PC-3 (cell line): ENCODE measurements around the gene BPGM. TPM values are rescaled to one million over a fixed set of nuclear protein-coding genes. Genes with fewer than 3 reads are reported as not detected.
"Not testable (repeated sequence)": the region's sequence is repeated elsewhere in the genome, so short reads cannot be mapped to it uniquely, and the experiment has no call there.

ENCODE experiments used
- ATAC-seq: fragments of 200-7000 bp; cut with Tn5 transposase; 2 replicates; pipeline ENCODE4 v1.9.1; 2020; ENCODE audit warnings: mild to moderate bottlenecking, moderate library complexity
- BruUV-seq: library from RNA; stranded (reverse); fragments of 400-500 nt; replicated peaks from 2 replicates; lab custom pipeline; 2021; lab: Mats Ljungman, UMichigan
- CTCF ChIA-PET: fragments of 300-600 bp; sonication (Branson Sonifier 250); formaldehyde crosslinking; loops from one replicate; lab custom pipeline; 2022; ENCODE audit warnings: antibody characterized with exemption; lab: Charles Lee
- POLR2A ChIA-PET: fragments of 300-600 bp; sonication (Branson Sonifier 250); formaldehyde crosslinking; loops from one replicate; lab custom pipeline; 2022; ENCODE audit warnings: antibody characterized with exemption; ENCODE audit not compliant: unreplicated experiment; lab: Charles Lee
- DNase-seq: peaks from one replicate; pipeline ENCODE4 v3.0.0-alpha.2; 2015
- H2AFZ ChIP-seq: fragments of 300-600 bp; sonication (generic); 2 replicates; pipeline ENCODE4 v1.6.0; 2016; ENCODE audit warnings: antibody characterized with exemption, low read length
- H3F3A ChIP-seq: fragments of 300-600 bp; sonication (generic); one replicate; pipeline ENCODE4 v1.6.0; 2017; ENCODE audit warnings: antibody characterized with exemption, low read length, control low read depth, mild to moderate bottlenecking; ENCODE audit not compliant: unreplicated experiment
- H3K27ac ChIP-seq: fragments of 300-600 bp; sonication (generic); 2 replicates; pipeline ENCODE4 v1.5.1; 2016; ENCODE audit warnings: mild to moderate bottlenecking, low read length
- H3K27me3 ChIP-seq: fragments of 300-600 bp; sonication (generic); 2 replicates; pipeline ENCODE4 v1.6.1; 2016; ENCODE audit warnings: low read length, mixed read lengths
- H3K36me3 ChIP-seq: fragments of 300-600 bp; sonication (generic); 2 replicates; pipeline ENCODE4 v1.6.1; 2016; ENCODE audit warnings: low read depth, mixed run types, low read length, mixed read lengths
- H3K4me1 ChIP-seq: fragments of 300-600 bp; sonication (generic); 2 replicates; pipeline ENCODE4 v1.5.1; 2016; ENCODE audit warnings: low read length; ENCODE audit not compliant: insufficient read depth
- H3K4me2 ChIP-seq: fragments of 300-600 bp; sonication (generic); 2 replicates; pipeline ENCODE4 v1.6.0; 2016; ENCODE audit warnings: low read length
- H3K4me3 ChIP-seq: fragments of 300-600 bp; sonication (generic); 2 replicates; pipeline ENCODE4 v1.5.1; 2016; ENCODE audit warnings: mild to moderate bottlenecking, low read length, mixed read lengths
- H3K79me2 ChIP-seq: fragments of 300-600 bp; sonication (generic); 2 replicates; pipeline ENCODE4 v1.6.1; 2017; ENCODE audit warnings: low read length, mixed read lengths
- H3K9ac ChIP-seq: fragments of 300-600 bp; sonication (generic); 2 replicates; pipeline ENCODE4 v1.6.0; 2016; ENCODE audit warnings: mild to moderate bottlenecking, low read length
- H3K9me2 ChIP-seq: fragments of 300-600 bp; sonication (generic); replicated peaks from 2 replicates; pipeline ENCODE4 v1.6.1; 2016; ENCODE audit warnings: mixed run types, low read length, mixed read lengths
- H3K9me3 ChIP-seq: fragments of 300-600 bp; sonication (generic); 2 replicates; pipeline ENCODE4 v1.6.1; 2016; ENCODE audit warnings: low read length, mixed read lengths
- H4K20me1 ChIP-seq: fragments of 300-600 bp; sonication (generic); 2 replicates; pipeline ENCODE4 v1.6.1; 2016; ENCODE audit warnings: low read length, mixed read lengths
- CTCF ChIP-seq: fragments of 300-600 bp; sonication (generic); conservative IDR thresholded peaks from 2 replicates; pipeline ENCODE4 v1.5.1; 2017; ENCODE audit warnings: antibody characterized with exemption, low read depth, mild to moderate bottlenecking, low read length
- EZH2 ChIP-seq: fragments of 300-600 bp; sonication (generic); IDR thresholded peaks from one replicate; pipeline ENCODE4 v1.6.1; 2017; ENCODE audit warnings: antibody characterized with exemption, mild to moderate bottlenecking, low read length; ENCODE audit not compliant: unreplicated experiment
- EZH2phosphoT487 ChIP-seq: fragments of 300-600 bp; sonication (generic); IDR thresholded peaks from 2 replicates; pipeline ENCODE4 v1.6.1; 2018; ENCODE audit warnings: mild to moderate bottlenecking, antibody characterized with exemption, low read length, borderline replicate concordance
- intact Hi-C: fragments of 100-400 bp; cut with micrococcal nuclease; formaldehyde crosslinking; loops from 2 replicates; pipeline ENCODE4 v1.9.0; 2023
- total RNA-seq: library from RNA; depleted of rRNA; stranded (reverse); fragments of >200 nt; gene quantifications from 2 replicates; pipeline ENCODE4 v1.2.3, GENCODE V29; 2014

BPGM gene
- total RNA-seq, 1 experiment from 2014 or later: 14.6 TPM

GRCh38 chr7:134662166-134662870 lies 15.7 kb downstream of the BPGM start:
- no peaks in the 10 kb centered on the region for H3K9me2 ChIP-seq
- H3K9me3 ChIP-seq: no peaks in the 10 kb centered on the region
- H3K4me3 ChIP-seq: no peak overlapping the region
- DNase-seq (no peak), ATAC-seq (no peak)
- ChIA-PET CTCF (no interaction called here), POLR2A (interaction anchor here (0.6 kb wide), 1 partner anchor 31 kb away, joined by 3 read pairs; no protein-coding TSS in a partner anchor)
- H3K4me1 ChIP-seq: no peaks in the 10 kb centered on the region
- no peak overlapping the region for H3K27ac ChIP-seq
- no peak overlapping the region for H3K4me2 ChIP-seq
- H3K36me3 ChIP-seq: no peaks in the 10 kb centered on the region
- intact Hi-C loops: no loop called here
- H3K27me3 ChIP-seq: no peaks in the 10 kb centered on the region
- no peak overlapping the region for H2AFZ ChIP-seq
- no peak overlapping the region for H3K9ac ChIP-seq
- no peaks in the 10 kb centered on the region for H3F3A ChIP-seq
- TF ChIP-seq CTCF: no peak
- no peak for TF ChIP-seq EZH2
- no peak for TF ChIP-seq EZH2phosphoT487
- no peaks in the 10 kb centered on the region; the same call in 1 of the 2 replicates for H4K20me1 ChIP-seq
- BruUV-seq: no TSS peak
- H3K79me2 ChIP-seq: no peaks in the 10 kb centered on the region

- H3K27me3 ChIP-seq: no peaks in the 10 kb centered on the region
- no peak overlapping the region for H2AFZ ChIP-seq
- CTCF ChIA-PET: no interaction called here
- DNase-seq (no peak), ATAC-seq (no peak)
- no peaks in the 10 kb centered on the region; the same call in 1 of the 2 replicates for H4K20me1 ChIP-seq
- no peaks in the 10 kb centered on the region for H3F3A ChIP-seq
- no peak overlapping the region for H3K9ac ChIP-seq
- intact Hi-C loops: no loop called here
- TF ChIP-seq CTCF (no peak), EZH2phosphoT487 (no peak), EZH2 (no peak)
- no peaks in the 10 kb centered on the region for H3K9me2 ChIP-seq
- H3K36me3 ChIP-seq: no peaks in the 10 kb centered on the region
- POLR2A ChIA-PET: no interaction called here
- H3K4me3 ChIP-seq: no peak overlapping the region
- H3K79me2 ChIP-seq: no peaks in the 10 kb centered on the region
- no TSS peak for BruUV-seq
- no peak overlapping the region for H3K27ac ChIP-seq
- H3K9me3 ChIP-seq: no peaks in the 10 kb centered on the region
- no peak overlapping the region for H3K4me2 ChIP-seq
- peaks cover 4% of the 10 kb centered on the region; the same call in 1 of the 2 replicates for H3K4me1 ChIP-seq
Measured at GRCh38 chr7:134662871-134663205, 16.2 kb downstream of the BPGM start.

GRCh38 chr7:134665045-134665444 lies 18.4 kb downstream of the BPGM start:
- H2AFZ ChIP-seq, POLR2A ChIA-PET, H3K9ac ChIP-seq, ATAC-seq, DNase-seq, H3K9me3 ChIP-seq, BruUV-seq, H3K27me3 ChIP-seq, intact Hi-C loops, H3K4me3 ChIP-seq, H3K4me2 ChIP-seq, H3K9me2 ChIP-seq, H3K79me2 ChIP-seq, H3K36me3 ChIP-seq, H4K20me1 ChIP-seq, H3K27ac ChIP-seq, H3F3A ChIP-seq, CTCF ChIA-PET: not testable (repeated sequence)
- peaks cover 13% of the 10 kb centered on the region for H3K4me1 ChIP-seq
